HCEC 1CT (cell line): ENCODE measurements around the gene ZBTB7C.
A peak's percentile ranks its signal among the peaks of the same experiment; 100 is the strongest.

Experiments used
- DNase-seq: peaks from one replicate; pipeline ENCODE4 v3.0.0-alpha.2; 2017

ZBTB7C gene

DNA sequence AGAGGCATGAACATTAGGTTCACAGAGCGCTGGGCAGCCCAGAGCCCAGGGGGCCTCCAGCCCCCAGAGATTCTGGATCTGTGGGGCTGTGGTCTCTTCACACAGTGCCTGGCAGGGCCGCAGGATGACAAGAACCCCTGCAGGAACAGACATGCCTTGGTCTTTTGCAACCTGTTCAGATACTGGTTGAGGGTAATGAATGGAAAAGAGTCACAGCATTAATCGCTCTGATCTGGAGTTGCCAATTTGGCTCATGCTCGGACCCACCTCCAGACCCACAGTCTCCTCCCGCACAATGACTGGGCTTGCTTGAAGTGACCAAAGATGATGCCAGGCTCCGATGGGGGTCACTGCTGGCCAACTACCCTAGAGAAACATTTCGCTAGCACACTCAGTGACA, 249.4 kb downstream of the ZBTB7C start:
- no peak for DNase-seq

DNA sequence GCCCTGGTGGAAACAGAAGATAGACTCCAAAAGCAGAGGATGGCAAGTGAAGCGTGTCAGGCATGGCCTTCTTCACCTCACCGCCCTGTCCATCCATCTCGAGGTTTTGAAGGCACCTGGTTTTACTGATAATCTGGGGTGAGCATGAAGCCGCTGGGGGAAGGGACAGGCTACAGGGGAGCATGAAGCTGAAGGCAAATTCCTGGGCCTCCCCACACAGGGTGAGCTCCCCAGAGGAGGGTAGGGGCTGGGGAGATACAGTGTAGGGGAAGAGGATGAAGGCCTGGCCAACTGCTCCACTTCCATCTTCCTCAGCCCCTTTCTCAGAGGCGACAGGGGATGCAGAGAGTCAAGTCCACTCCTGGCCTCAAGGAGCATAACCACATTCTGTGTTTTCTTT, 250.5 kb downstream of the ZBTB7C start:
- no peak for DNase-seq

DNA sequence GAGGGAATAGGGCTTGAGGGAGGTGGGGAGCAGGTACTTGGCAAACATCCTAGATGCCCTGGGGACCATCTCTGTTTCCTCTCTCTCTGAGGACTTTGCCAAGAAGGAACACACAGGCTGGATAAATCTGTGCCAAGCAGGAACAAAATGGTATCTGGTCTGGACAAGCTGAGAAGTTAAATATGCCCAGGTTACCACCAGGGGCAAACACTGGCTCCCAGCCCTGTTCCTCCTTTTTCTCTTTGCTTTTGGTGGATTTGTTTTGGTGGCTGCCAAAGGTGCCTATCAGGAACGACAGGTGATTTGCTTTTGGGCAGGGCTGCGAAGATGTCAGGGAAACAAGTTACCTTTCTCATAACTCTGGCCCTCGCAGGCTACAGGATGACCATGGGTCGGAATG, 251.2 kb downstream of the ZBTB7C start:
- DNase-seq: no peak

- no peak for DNase-seq
Measured at GRCh38 chr18:48155856-48156255, 253.3 kb downstream of the ZBTB7C start.

DNA sequence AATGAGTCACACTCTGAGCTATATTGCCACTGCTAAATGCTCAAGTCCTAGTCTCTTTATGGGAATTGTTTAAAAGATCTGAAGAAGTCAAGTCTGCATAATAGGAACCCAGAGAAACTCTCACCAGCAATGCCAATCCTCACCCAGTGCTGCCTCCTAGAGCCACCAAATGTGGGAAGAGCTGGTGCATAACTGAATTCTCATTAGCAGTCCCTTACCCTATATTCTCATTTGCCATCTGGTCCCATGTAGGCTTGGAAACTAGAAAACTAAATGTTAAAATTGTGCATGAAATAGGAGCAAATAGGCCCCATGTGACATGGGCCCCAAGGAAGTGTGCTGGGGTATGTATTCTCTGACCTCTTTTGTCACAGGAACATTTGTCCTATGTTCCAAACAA, 254.4 kb downstream of the ZBTB7C start:
- no peak for DNase-seq

DNA sequence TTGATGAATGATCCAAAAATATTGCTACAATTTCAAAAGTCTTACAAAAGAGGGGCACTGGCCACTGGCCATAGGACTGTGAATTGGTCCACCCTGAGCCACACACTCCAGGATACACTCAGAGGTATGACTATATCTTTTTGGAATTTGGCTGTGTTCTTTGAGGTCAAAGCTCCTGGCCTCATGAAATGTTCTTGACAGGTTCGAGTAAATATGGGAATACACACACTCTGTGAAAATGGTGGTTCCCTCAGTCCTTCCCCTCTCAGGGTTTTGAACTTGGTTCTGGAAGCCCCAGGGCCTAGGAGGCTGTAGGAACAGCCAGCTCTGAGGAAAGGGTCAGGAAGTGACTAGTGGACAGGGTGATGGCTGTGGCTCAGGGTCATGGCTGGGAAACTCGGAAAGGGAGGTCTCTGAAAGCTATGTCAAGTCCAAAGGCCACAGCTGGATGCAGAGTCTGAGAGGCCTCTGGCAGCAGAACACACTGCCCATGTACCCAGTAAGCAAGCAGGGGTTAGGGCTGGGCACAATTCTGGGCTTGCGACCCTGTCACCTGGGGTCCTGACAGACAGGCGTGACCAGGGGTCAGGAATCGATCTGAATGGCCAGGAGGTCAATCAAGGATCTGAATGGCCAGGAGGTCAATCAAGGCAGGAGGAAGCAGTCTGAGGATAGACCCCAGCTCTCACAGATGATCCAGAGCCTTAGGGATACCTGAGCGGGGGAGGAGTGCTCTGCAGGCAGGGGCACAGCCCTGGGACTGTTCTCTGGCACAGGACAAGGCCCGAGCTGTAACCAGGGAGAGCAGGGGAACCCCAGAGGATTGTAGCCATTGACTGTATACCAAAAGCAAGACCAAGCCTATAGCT, 255.3 kb downstream of the ZBTB7C start:
- DNase-seq: peak; percentile 75

DNA sequence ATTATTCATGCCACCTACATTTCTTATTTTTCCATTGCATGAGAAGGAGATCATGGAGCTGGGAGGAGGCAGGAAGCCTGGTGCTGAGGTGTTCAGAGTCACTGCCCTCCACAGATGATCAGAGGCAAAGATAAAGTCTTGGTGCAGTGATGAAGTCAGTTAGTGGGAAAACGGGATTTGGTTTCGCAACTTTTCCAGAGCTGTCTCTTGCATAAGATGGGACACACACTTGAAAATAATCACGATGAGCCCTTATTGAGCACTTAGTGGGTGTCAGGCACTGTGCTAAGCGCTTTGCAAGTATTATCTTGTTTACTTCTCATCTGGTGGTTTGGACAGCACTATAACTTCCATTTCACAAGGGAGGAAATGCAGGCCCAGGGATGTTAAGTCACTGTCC, 256.6 kb downstream of the ZBTB7C start:
- peak; percentile 48 for DNase-seq

GRCh38 chr18:48151421-48152065, 257.6 kb downstream of the ZBTB7C start:
- no peak for DNase-seq

DNA sequence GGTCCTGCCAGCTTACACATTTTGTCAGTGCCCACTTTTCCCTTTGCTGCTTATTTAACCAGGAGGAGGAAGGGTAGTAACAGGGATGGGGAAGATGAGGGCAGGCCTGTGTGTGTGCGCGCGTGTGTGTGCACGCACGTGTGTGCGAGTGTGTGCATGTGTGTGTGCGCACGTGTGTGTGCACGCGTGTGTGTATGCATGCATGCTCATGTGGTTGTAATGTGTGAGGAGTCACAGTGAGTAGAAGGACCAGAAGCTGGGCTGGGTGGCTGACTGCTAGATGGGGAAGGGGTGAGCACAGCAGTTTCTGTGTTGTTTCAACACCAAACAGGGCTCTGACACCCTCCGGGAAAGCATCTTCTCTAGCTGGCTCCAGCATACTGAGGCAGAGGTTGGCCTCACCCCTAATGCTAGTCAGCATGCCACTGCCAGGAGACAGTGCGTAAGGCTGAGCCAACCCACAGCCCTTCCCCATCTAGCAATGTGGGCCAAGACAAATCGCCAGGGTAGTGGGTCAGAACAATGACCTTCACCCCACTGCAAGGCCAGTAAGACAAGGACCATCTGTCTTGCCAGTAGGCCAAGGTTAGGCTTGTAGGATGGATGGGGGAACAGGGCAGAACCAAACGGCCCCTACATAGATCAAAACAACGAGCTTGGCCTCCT, 260.0 kb downstream of the ZBTB7C start:
- DNase-seq: no peak

GRCh38 chr18:48142994-48143393, 266.2 kb downstream of the ZBTB7C start:
- DNase-seq: no peak

DNA sequence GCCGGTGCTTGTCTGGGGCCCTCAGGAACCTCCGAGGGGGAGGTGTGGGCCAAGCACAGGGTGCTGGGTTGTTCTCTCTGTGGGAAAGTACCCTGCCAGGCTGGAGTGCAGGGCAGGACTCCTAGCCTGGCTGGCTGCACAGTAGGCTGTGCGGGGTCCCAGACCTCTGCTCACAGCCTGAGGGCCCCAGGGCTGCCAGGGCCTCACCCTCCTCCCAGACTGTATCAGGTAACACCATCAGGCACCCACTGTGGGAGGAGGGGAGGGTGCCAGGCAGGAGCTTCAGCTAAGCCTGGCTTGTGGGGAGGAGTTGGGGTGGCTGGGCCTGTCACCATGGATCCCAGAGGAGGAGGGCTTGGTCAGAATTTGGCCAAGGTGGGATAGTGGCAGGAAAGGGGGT, 266.8 kb downstream of the ZBTB7C start:
- DNase-seq: no peak

DNA sequence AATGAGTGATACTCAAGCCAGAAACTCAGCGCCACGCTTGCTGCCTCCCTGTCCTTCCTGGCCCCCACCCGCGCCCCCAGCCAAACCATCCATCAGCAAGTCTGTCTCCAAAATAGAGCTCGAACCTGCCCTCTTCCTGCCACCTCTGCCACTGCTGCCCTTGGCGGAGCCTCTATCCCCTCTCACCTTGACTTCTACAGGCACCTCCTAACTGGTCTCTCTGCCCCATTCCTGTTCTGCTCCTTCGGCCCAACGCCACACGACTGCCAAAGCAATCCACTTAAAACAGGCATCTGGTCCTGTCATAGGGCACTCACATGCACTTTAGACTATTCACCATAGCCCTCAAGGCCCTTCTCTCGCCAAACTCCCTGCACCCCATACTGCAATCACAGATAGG, 268.5 kb downstream of the ZBTB7C start:
- DNase-seq: no peak

DNA sequence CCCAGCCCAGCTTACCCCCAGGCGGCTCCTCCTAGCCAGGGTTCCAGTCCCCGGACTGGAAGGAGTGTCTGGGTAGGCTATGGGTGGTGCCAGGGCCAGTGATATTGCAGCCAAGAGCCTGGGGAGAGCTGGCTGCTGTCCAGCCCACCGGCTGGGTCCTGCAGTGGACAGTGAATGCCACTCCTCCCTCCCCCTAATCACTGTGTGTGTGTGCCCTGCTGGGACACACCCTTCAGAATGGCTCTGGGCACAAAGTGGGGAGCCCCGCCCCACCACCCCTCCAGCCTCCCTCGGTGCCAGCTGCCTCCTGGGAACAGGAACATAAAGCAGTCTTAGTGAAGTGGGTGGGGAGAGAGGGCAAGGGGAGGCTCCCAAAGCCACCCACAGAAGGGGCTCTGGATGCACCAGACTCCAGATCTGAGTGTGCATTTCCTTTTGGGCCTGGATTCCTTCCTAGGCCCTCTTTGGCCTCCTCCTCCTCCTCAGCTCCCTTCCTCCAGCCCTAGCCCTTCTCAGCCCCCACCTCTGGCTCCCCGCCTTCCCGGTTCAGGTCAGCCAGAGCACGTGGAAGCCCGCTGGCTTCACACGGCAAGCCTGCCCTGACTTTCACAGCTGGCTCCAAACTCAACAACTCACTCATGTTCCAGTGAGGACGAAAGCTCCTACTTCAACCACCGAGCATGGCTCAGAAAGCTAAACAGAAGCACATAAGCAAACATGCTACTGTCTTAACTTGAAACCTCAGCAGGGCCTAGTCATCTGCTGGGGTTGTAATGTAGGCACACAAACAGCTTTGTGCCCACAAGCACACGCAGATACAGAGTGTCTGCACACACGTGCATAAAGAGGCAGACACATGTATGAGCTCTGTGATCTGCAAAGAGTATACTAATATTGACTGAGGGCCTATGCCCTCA, 269.5 kb downstream of the ZBTB7C start:
- DNase-seq: no peak

- DNase-seq: no peak
Measured at GRCh38 chr18:48138660-48139430, 270.3 kb downstream of the ZBTB7C start.

GRCh38 chr18:48138210-48138609, 271.0 kb downstream of the ZBTB7C start:
- no peak for DNase-seq

DNA sequence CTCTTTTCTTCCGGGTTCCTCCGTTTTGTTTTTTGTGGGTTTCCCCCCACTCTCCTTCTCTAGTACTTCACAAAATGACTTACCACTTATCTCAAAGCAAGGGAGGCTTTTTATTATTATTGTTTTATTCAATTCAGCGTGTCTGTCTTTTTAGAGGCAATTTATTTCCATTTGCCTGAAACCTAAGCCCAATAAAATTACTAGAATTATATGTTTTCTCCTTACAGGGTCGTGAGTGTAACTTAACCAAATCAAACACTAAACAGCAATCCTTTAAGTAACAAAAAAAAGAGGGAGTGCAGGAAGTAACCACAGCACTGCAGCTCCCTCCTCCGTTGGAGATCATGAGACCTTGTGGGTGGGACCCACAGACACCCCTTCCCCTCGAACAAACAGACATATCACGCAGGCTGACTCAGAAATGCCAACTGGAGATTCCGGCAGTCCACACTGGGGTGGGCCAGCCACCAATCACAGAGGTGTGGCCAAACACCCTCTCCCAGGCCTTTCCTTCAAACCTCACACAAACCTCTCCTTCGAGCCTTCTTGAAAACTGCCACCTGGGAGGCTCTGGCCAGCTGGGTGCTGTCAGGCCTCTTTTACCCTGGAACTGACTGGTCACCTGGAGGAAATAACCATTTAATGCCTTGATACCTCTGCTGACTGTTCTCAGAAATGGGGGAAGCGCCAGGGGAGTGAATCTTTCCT, 271.7 kb downstream of the ZBTB7C start:
- no peak for DNase-seq

GRCh38 chr18:48136827-48137373, 272.3 kb downstream of the ZBTB7C start:
- no peak for DNase-seq

DNA sequence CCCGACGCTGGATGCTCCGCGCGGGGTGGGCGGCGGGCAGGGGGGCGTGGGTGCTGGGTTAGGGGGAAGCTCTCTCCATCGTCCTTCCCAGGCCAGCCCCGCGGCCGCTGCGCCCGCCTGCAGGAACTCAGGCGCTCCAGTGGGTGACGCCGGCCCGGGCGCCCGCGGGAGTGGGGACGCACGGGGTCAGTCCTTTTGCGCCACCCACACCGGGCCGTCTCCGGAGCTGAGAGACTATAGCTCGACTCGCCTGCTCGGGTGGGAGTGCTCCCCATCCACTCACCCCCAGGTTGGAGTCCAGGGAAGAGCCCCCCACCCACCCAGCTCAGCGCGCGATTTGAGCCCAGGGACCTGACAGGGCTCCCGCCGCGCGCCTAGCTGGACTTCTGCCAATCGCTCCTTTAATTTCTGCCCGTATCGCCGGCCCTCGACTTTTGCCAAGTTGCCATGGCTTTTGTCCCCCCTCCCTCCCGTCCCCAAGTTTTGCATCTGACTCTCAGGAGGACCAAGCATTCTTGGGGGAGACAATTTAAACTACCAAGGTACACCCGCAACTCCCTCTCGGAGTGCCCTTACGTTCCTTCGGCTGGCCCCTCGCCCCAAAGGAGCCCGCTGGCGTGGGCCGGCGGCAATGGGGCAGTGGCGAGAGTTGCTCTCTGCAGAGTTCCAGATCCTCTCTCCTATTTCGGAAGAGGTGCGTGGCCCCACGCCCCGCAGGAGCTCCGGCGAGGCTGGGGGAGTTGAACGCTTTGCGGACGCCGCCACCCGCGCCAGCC, 272.9 kb downstream of the ZBTB7C start:
- no peak for DNase-seq

- no peak for DNase-seq
Measured at GRCh38 chr18:48135436-48135966, 273.7 kb downstream of the ZBTB7C start.

GRCh38 chr18:48134609-48135008, 274.6 kb downstream of the ZBTB7C start:
- no peak for DNase-seq
